ENCODE data around the gene CAMK2D.
A peak's percentile ranks its signal among the peaks of the same experiment; 100 is the strongest.

CAMK2D gene

GRCh38 chr4:113657586-113658233 is 103.8 kb downstream of the CAMK2D start:
- no peak for TF ChIP-seq CTCF (conservative IDR thresholded peaks at IDR 0.05; ENCODE audit: low read length)
- H3K4me3 ChIP-seq (ENCODE audit: low read length), result no peak overlapping the region
- DNase-seq (ENCODE audit: low read depth), result peak; percentile 15

- no peak for DNase-seq (ENCODE audit: low read depth)
- H3K4me3 ChIP-seq (ENCODE audit: low read length), result no peak overlapping the region
- TF ChIP-seq CTCF (conservative IDR thresholded peaks at IDR 0.05; ENCODE audit: low read length), result no peak
These were observed 107.7 kb downstream of the CAMK2D start for GRCh38 chr4:113653871-113654270.

GRCh38 chr4:113646442-113646822 is 115.1 kb downstream of the CAMK2D start:
- peak; percentile 27 for DNase-seq (ENCODE audit: low read depth)
- no peak for TF ChIP-seq CTCF (conservative IDR thresholded peaks at IDR 0.05; ENCODE audit: low read length)
- no peak overlapping the region for H3K4me3 ChIP-seq (ENCODE audit: low read length)

GRCh38 chr4:113645771-113646441 is 115.6 kb downstream of the CAMK2D start:
- H3K4me3 ChIP-seq (ENCODE audit: low read length), result no peak overlapping the region
- no peak for TF ChIP-seq CTCF (conservative IDR thresholded peaks at IDR 0.05; ENCODE audit: low read length)
- peak; percentile 43 for DNase-seq (ENCODE audit: low read depth)

- no peak for TF ChIP-seq CTCF (conservative IDR thresholded peaks at IDR 0.05; ENCODE audit: low read length)
- H3K4me3 ChIP-seq (ENCODE audit: low read length), result no peak overlapping the region
- no peak for DNase-seq (ENCODE audit: low read depth)
These were observed 116.2 kb downstream of the CAMK2D start for GRCh38 chr4:113645288-113645687.

- H3K4me3 ChIP-seq (ENCODE audit: low read length), result no peak overlapping the region
- no peak for DNase-seq (ENCODE audit: low read depth)
- no peak for TF ChIP-seq CTCF (conservative IDR thresholded peaks at IDR 0.05; ENCODE audit: low read length)
These were observed 117.1 kb downstream of the CAMK2D start for GRCh38 chr4:113644398-113644797.

- no peak overlapping the region for H3K4me3 ChIP-seq (ENCODE audit: low read length)
- TF ChIP-seq CTCF (conservative IDR thresholded peaks at IDR 0.05; ENCODE audit: low read length), result no peak
- no peak for DNase-seq (ENCODE audit: low read depth)
These were observed 118.0 kb downstream of the CAMK2D start for GRCh38 chr4:113643505-113643904.
